ENCODE measurements around the gene RPL36A. TPM values are rescaled to one million over a fixed set of nuclear protein-coding genes. Genes with fewer than 3 reads are reported as not detected.

Gene RPL36A
- total and polyA plus RNA-seq, 10 of the 15 experiments (the other 5 are each of a cell fraction or from before 2014, with no cell fraction given) = 425 to 4,528 (median 3,270) TPM

DNA sequence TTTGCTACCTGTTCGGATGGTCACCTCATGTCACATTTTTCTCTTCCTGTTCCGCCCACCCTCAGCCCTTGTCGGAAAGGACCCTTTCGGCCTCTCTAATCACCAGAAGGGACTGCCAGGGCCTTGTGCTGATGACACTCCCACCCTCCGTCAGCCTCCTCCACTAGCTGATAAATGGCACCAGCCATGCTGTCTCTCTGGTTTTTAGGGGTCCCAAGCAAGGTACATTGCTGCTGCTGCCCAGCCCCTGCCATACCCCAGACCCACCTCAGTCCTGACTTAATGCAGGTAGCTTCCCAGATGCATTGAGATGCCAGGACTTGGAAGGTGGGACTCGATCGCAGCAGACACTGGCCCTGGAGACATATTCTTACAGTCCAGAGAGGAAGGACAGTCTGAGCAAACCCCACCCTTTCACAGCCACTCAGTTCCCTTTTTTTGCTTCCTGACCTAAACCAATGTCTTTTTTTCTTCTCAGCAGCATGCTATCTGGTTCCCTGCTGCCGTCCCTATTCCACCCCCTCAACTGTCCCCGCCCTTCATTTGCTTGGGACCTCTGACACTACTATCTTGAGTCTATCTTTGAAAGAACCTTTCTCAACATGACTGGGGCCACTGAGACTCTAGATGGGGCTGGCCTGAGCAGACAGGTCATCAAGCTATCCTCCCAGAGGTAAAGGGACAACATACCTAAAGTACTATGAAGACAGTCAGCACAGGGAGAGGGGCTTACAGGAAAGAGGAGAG lies 4.8 kb upstream of the RPL36A start, which contains the start of gene BTK (continued):
- no peak for TF ChIP-seq TCF7 (IDR thresholded peaks at IDR 0.05; ENCODE audit: borderline replicate concordance)
- TF ChIP-seq SRF (IDR thresholded peaks at IDR 0.05; ENCODE audit: low read depth in 2 of 2, low read length in 2 of 2) = no peak
- TF ChIP-seq, protein P1, sequence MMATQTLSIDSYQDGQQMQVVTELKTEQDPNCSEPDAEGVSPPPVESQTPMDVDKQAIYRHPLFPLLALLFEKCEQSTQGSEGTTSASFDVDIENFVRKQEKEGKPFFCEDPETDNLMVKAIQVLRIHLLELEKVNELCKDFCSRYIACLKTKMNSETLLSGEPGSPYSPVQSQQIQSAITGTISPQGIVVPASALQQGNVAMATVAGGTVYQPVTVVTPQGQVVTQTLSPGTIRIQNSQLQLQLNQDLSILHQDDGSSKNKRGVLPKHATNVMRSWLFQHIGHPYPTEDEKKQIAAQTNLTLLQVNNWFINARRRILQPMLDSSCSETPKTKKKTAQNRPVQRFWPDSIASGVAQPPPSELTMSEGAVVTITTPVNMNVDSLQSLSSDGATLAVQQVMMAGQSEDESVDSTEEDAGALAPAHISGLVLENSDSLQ (IDR thresholded peaks at IDR 0.05) = no peak
- TF ChIP-seq BRCA1 (IDR thresholded peaks at IDR 0.05; ENCODE audit: low read depth, low read length) = no peak
- TF ChIP-seq, protein P2, sequence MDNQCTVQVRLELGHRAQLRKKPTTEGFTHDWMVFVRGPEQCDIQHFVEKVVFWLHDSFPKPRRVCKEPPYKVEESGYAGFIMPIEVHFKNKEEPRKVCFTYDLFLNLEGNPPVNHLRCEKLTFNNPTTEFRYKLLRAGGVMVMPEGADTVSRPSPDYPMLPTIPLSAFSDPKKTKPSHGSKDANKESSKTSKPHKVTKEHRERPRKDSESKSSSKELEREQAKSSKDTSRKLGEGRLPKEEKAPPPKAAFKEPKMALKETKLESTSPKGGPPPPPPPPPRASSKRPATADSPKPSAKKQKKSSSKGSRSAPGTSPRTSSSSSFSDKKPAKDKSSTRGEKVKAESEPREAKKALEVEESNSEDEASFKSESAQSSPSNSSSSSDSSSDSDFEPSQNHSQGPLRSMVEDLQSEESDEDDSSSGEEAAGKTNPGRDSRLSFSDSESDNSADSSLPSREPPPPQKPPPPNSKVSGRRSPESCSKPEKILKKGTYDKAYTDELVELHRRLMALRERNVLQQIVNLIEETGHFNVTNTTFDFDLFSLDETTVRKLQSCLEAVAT (IDR thresholded peaks at IDR 0.05) = 0 out of 2 replicates have a peak, but pooled peaks have one; percentile 28
- TF ChIP-seq MYB (IDR thresholded peaks at IDR 0.05; ENCODE audit: borderline replicate concordance, low read depth, low read length) = no peak
- TF ChIP-seq, protein P3, sequence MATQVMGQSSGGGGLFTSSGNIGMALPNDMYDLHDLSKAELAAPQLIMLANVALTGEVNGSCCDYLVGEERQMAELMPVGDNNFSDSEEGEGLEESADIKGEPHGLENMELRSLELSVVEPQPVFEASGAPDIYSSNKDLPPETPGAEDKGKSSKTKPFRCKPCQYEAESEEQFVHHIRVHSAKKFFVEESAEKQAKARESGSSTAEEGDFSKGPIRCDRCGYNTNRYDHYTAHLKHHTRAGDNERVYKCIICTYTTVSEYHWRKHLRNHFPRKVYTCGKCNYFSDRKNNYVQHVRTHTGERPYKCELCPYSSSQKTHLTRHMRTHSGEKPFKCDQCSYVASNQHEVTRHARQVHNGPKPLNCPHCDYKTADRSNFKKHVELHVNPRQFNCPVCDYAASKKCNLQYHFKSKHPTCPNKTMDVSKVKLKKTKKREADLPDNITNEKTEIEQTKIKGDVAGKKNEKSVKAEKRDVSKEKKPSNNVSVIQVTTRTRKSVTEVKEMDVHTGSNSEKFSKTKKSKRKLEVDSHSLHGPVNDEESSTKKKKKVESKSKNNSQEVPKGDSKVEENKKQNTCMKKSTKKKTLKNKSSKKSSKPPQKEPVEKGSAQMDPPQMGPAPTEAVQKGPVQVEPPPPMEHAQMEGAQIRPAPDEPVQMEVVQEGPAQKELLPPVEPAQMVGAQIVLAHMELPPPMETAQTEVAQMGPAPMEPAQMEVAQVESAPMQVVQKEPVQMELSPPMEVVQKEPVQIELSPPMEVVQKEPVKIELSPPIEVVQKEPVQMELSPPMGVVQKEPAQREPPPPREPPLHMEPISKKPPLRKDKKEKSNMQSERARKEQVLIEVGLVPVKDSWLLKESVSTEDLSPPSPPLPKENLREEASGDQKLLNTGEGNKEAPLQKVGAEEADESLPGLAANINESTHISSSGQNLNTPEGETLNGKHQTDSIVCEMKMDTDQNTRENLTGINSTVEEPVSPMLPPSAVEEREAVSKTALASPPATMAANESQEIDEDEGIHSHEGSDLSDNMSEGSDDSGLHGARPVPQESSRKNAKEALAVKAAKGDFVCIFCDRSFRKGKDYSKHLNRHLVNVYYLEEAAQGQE (IDR thresholded peaks at IDR 0.05; ENCODE audit: low read depth, low read length) = no peak
- no peak for TF ChIP-seq RBBP5 (conservative IDR thresholded peaks at IDR 0.05)
- no peak for TF ChIP-seq PAX8 (IDR thresholded peaks at IDR 0.05)
- TF ChIP-seq EZH2 (IDR thresholded peaks at IDR 0.05; ENCODE audit: borderline replicate concordance, control insufficient read depth, low read depth, low read length) = no peak
- no peak for TF ChIP-seq MEF2A (IDR thresholded peaks at IDR 0.05; ENCODE audit: insufficient read depth, low read depth, low read length)
- TF ChIP-seq, protein P4, sequence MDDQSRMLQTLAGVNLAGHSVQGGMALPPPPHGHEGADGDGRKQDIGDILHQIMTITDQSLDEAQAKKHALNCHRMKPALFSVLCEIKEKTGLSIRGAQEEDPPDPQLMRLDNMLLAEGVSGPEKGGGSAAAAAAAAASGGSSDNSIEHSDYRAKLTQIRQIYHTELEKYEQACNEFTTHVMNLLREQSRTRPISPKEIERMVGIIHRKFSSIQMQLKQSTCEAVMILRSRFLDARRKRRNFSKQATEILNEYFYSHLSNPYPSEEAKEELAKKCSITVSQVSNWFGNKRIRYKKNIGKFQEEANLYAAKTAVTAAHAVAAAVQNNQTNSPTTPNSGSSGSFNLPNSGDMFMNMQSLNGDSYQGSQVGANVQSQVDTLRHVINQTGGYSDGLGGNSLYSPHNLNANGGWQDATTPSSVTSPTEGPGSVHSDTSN (IDR thresholded peaks at IDR 0.05; ENCODE audit: insufficient replicate concordance, low read depth, low read length) = no peak
- no peak for TF ChIP-seq NR2C2 (IDR thresholded peaks at IDR 0.05; ENCODE audit: borderline replicate concordance, control insufficient read depth, insufficient read length, low read depth)
- no peak for TF ChIP-seq SIX5 (IDR thresholded peaks at IDR 0.05; ENCODE audit: low read depth, low read length, severe bottlenecking)
- TF ChIP-seq SREBF2 (IDR thresholded peaks at IDR 0.05; ENCODE audit: low read length) = no peak
- no peak for TF ChIP-seq FOXM1 (IDR thresholded peaks at IDR 0.05; ENCODE audit: low read depth, low read length)
- no peak for TF ChIP-seq ASH2L (IDR thresholded peaks at IDR 0.05; ENCODE audit: borderline replicate concordance, low read depth)
- TF ChIP-seq DPF2 (IDR thresholded peaks at IDR 0.05) = no peak
- no peak for TF ChIP-seq ZNF274 (IDR thresholded peaks at IDR 0.05; ENCODE audit: insufficient read depth, insufficient read length)
- TF ChIP-seq, protein P5, sequence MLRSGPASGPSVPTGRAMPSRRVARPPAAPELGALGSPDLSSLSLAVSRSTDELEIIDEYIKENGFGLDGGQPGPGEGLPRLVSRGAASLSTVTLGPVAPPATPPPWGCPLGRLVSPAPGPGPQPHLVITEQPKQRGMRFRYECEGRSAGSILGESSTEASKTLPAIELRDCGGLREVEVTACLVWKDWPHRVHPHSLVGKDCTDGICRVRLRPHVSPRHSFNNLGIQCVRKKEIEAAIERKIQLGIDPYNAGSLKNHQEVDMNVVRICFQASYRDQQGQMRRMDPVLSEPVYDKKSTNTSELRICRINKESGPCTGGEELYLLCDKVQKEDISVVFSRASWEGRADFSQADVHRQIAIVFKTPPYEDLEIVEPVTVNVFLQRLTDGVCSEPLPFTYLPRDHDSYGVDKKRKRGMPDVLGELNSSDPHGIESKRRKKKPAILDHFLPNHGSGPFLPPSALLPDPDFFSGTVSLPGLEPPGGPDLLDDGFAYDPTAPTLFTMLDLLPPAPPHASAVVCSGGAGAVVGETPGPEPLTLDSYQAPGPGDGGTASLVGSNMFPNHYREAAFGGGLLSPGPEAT (IDR thresholded peaks at IDR 0.05; ENCODE audit: low read depth) = 0 out of 2 replicates have a peak, but pooled peaks have one; percentile 8

Data from GM12878 (cell line).